Fibroblast of the aortic adventitia (primary cell): ENCODE results near the gene TLX1. TPM values are rescaled to one million over a fixed set of nuclear protein-coding genes. Genes with fewer than 3 reads are reported as not detected.

Experiments used
- DNase-seq: peaks from one replicate; pipeline ENCODE4 v3.0.0-alpha.2; 2010; ENCODE audit warnings: low read depth
- H3K4me3 ChIP-seq: 2 replicates; pipeline ENCODE4 v1.5.1; 2011; ENCODE audit warnings: low read depth, mild to moderate bottlenecking, control low read depth, low read length, moderate library complexity
- total RNA-seq: library from RNA; depleted of rRNA; stranded (reverse); fragments of >200 nt; gene quantifications from 2 replicates; pipeline ENCODE4 v1.2.3, GENCODE V29; 2012; ENCODE audit warnings: low replicate concordance
- TF ChIP-seq, protein P1 (sequence below): IDR thresholded peaks from 2 replicates; pipeline ENCODE4 v1.5.1; 2011; ENCODE audit warnings: mild to moderate bottlenecking, low read length, control low read depth, inconsistent platforms; ENCODE audit not compliant: insufficient read depth

TLX1 gene
- total RNA-seq, 1 donor = not detected

DNA sequence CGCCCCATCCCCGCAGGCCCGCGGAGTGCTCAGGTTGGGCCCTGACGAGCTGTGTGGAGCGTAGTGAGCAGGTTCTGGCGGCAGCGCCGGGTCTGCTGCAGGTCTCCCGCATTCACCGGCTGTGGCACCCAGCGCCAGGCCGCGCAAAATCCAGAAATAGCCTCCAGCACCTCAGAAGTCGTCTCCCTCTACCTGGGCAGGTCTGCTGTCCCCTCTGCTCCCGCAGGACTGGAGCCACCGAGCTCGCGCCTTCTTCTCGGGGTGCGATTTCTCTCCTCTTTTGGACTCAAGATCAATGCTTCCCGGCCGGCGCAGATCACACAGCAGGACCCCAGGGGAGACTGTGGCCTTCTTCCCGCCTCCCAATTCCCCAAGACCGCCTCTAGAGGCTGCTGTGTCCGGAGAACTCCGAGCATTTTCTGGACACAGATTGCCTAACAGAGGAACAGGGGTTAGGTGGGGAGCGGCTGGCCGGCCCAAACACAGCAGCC lies 8.4 kb downstream of the TLX1 start:
- DNase-seq = no peak
- TF ChIP-seq, protein P1, sequence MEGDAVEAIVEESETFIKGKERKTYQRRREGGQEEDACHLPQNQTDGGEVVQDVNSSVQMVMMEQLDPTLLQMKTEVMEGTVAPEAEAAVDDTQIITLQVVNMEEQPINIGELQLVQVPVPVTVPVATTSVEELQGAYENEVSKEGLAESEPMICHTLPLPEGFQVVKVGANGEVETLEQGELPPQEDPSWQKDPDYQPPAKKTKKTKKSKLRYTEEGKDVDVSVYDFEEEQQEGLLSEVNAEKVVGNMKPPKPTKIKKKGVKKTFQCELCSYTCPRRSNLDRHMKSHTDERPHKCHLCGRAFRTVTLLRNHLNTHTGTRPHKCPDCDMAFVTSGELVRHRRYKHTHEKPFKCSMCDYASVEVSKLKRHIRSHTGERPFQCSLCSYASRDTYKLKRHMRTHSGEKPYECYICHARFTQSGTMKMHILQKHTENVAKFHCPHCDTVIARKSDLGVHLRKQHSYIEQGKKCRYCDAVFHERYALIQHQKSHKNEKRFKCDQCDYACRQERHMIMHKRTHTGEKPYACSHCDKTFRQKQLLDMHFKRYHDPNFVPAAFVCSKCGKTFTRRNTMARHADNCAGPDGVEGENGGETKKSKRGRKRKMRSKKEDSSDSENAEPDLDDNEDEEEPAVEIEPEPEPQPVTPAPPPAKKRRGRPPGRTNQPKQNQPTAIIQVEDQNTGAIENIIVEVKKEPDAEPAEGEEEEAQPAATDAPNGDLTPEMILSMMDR = peak; percentile 50
- no peak overlapping the region for H3K4me3 ChIP-seq

DNA sequence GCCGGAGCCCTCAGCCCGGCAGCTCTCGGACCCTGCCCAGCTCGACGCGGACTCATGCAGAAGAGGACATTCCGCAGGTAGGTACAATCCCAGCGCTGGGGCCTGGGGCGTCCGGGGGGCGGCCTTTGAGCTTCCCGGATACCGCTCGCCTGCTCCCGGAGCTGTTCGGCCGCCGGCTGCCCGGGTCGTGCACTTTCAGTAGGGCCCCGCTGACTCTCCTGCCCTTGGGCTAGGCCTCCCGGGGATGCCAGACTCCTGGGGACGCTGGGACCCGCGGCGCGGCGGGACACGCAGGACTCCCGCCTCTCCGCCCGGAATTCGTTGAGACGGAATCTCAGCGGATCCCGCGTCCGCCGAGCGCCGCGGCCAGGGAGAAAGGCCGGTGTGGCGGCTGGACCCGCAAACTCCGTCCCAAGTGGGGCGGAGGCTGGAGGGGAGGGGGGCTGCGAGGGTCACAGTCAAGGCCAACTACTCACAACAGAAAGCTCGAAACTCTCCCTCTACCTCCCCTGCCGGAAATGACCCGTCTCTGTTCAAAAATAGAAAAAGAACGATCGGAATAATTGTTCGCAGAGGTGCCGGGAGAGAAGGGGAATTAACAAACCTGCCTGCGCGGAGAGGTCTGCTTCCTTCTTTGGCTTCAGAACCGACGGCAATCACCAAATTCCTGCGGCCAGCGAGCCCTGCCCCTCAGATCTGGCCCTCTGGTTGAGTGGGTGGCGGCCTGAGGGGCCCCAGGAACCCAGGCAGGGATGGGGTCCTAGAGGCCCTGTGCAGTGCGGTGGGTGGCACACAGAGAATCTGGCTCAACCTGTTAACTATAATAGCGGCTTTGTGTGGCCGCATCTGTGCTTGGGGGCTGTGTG lies 9.2 kb downstream of the TLX1 start:
- H3K4me3 ChIP-seq = no peak overlapping the region
- TF ChIP-seq, protein P1 = no peak
- no peak for DNase-seq

DNA sequence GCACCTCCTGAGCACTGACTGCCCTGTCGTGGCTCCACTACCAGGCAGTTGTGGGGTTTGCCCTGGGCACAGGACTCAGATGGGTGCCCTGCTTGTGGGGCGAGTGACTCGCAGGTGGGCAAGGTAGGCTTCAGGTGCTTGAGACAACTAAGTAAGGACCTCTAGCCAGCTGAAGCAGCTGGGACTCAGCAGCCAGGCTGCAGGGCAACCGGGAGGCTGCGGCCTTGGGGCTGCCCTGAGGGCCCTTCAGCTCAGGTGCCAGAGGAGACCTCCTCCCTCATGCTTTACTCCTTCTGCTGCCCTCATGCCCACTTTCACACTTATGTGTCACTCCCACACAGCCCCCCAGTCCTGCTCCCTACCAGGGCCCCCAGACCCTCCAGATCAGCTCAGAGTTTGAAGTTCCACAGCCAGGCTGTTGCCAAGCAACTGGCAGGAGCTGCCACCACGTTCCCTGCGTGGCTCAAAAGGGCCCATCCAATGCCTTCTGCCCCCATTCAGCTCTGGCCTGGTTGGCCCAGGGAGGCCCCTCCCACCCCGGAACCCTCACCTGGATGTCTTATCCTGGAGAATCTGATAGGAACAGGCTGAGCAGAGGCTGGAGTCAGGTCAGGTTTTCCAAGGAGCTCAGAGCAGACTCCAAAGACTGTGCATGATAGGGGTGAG lies 10.0 kb downstream of the TLX1 start:
- DNase-seq = no peak
- H3K4me3 ChIP-seq = no peak overlapping the region

DNA sequence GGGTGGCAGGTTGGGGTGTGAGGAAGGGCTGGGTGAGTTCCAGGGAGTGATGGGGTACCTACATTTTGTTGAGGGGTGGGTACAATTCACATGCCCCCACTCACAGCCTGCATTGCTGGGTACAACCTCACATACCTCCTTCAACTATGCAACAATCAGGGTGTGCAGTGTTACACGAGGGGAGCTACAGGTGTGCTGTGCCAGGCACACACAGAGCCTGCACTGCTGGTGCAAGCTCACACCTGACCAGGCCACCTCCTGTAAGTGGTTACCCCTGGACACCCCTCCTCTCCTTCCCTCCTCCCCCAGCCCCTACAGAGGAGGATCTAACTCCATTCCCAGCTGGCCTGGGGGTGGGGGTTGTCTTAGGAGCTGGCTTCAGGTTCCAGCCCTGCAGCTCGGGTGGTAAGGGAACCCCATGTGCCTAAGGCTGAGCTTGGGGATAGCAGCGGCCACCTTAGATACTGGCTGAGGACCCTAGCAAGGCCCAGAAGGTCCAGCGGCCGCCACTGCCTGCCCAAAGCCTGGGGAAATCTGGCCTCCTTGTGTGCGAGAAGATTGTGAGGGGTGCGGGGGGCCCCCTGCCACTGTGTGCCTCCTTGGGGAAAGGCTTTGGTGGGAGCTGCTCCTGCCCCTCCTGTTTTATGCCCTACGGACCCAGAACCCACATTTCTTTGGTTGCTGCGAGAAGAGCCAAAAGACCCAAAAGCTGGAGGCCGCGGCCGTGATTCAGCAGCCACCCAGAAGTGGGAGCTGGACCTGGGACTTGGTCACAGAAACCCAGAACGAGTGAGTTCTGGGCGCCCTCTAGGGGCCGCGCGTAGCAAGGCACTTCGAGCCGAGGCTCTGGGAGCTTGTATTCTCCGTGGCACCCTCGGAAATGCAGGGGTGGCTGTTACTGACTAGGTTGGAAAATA lies 10.8 kb downstream of the TLX1 start:
- TF ChIP-seq, protein P1 = peak; percentile 99
- H3K4me3 ChIP-seq = no peak overlapping the region
- peak; percentile 82 for DNase-seq

More for the DNA sequence above, 10.0 kb downstream of the TLX1 start:
- TF ChIP-seq, protein P1 = no peak

DNA sequence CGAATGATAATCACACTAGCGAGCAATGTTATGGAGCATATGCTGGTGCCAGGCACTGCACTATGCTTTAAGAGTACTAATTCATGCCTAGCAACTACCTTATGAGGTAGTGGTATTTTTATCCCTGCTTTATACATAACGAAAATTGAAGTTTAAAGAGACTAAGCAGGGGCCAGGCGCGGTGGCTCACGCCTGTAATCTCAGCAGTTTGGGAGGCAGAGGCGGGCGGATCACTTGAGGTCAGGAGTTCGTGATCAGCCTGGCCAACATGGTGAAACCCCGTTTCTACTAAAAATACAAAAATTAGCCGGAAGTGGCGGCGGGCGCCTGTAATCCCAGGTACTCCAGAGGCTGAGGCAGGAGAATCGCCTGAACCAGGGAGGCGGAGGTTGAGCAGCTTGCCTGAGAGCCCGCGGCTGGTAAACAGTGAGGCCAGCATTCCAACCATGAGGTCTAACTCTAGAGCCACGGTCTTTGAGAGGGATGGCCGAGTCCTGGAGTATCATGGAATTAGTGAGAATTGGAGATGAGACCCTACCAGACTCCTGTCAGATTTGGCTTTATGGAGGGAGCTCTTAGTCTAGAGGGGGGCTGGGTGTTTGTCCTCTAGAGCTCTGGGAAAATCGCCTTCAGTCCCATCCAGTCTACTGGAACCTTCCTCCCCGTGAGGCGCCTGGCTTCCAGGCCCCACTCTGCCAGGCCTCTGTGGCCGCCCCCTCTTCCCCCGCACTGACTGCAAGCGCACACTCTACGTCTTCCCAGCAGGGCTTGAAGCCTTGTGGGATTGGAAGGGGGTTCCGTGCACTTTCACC lies 11.6 kb downstream of the TLX1 start:
- TF ChIP-seq, protein P1 = no peak
- DNase-seq = no peak
- no peak overlapping the region for H3K4me3 ChIP-seq

DNA sequence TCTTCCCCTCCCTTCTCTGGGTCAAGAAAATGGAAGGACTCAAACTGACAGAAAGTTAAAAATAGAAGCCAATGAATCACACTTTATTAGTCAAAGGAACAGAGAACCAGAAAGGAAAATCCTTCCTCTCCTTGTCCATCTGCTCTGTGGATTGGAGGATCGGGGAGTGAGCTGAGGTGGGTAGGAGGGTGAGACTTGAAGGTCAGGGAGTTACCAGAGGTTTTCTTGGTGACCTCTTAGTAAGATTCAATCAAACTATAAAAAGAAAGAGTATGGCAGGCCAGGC lies 12.2 kb downstream of the TLX1 start:
- TF ChIP-seq, protein P1 = no peak
- H3K4me3 ChIP-seq = no peak overlapping the region
- no peak for DNase-seq
